ENCODE results near the gene CALHM3.

The CALHM3 gene

GRCh38 chr10:103439776-103440175, 39.3 kb downstream of the CALHM3 start:
- no peak for TF ChIP-seq CTCF (IDR thresholded peaks at IDR 0.05; ENCODE audit: low read depth, low read length)
- Histone ChIP-seq H3K36me3 (peaks cover 88% of the 10 kb centered on the region), H3K4me3 (ENCODE audit: low read depth, low read length) (no peak overlapping the region), H3K27me3 (no peaks in the 10 kb centered on the region), H3K9me3 (no peaks in the 10 kb centered on the region), H3K4me1 (no peaks in the 10 kb centered on the region)
- DNase-seq = no peak

GRCh38 chr10:103433858-103434257, 45.2 kb downstream of the CALHM3 start:
- DNase-seq = no peak
- Histone ChIP-seq H3K9me3 (no peaks in the 10 kb centered on the region), H3K4me1 (no peaks in the 10 kb centered on the region), H3K27me3 (no peaks in the 10 kb centered on the region), H3K36me3 (peaks cover 84% of the 10 kb centered on the region), H3K4me3 (ENCODE audit: low read depth, low read length) (no peak overlapping the region)
- TF ChIP-seq CTCF (IDR thresholded peaks at IDR 0.05; ENCODE audit: low read depth, low read length) = no peak

GRCh38 chr10:103431902-103432301, 47.1 kb downstream of the CALHM3 start:
- H3K9me3 ChIP-seq = no peaks in the 10 kb centered on the region
- DNase-seq = no peak
- no peak for TF ChIP-seq CTCF (IDR thresholded peaks at IDR 0.05; ENCODE audit: low read depth, low read length)
- no peak overlapping the region for H3K4me3 ChIP-seq (ENCODE audit: low read depth, low read length)
- peaks cover 82% of the 10 kb centered on the region for H3K36me3 ChIP-seq
- no peaks in the 10 kb centered on the region for H3K4me1 ChIP-seq
- H3K27me3 ChIP-seq = no peaks in the 10 kb centered on the region

- DNase-seq = no peak
- Histone ChIP-seq H3K4me3 (ENCODE audit: low read depth, low read length) (no peak overlapping the region), H3K36me3 (peaks cover 84% of the 10 kb centered on the region), H3K4me1 (no peaks in the 10 kb centered on the region), H3K27me3 (no peaks in the 10 kb centered on the region), H3K9me3 (no peaks in the 10 kb centered on the region)
- no peak for TF ChIP-seq CTCF (IDR thresholded peaks at IDR 0.05; ENCODE audit: low read depth, low read length)
Observed at GRCh38 chr10:103429647-103430046, 49.4 kb downstream of the CALHM3 start.

GRCh38 chr10:103428989-103429643, 49.9 kb downstream of the CALHM3 start:
- Histone ChIP-seq H3K4me1 (no peaks in the 10 kb centered on the region), H3K9me3 (no peaks in the 10 kb centered on the region), H3K4me3 (ENCODE audit: low read depth, low read length) (no peak overlapping the region), H3K36me3 (peaks cover 84% of the 10 kb centered on the region), H3K27me3 (no peaks in the 10 kb centered on the region)
- no peak for DNase-seq
- no peak for TF ChIP-seq CTCF (IDR thresholded peaks at IDR 0.05; ENCODE audit: low read depth, low read length)

GRCh38 chr10:103427866-103428265, 51.2 kb downstream of the CALHM3 start:
- Histone ChIP-seq H3K4me3 (ENCODE audit: low read depth, low read length) (no peak overlapping the region), H3K4me1 (no peaks in the 10 kb centered on the region), H3K36me3 (peaks cover 84% of the 10 kb centered on the region), H3K27me3 (no peaks in the 10 kb centered on the region), H3K9me3 (no peaks in the 10 kb centered on the region)
- DNase-seq = no peak
- TF ChIP-seq CTCF (IDR thresholded peaks at IDR 0.05; ENCODE audit: low read depth, low read length) = no peak

All from BE2C (cell line).